Immature natural killer cell (primary cell): ENCODE results near the gene DPP6. TPM values are rescaled to one million over a fixed set of nuclear protein-coding genes. Genes with fewer than 3 reads are reported as not detected.

Experiments
- DNase-seq, 3 donors: peaks; one replicate each; pipeline ENCODE4 v3.0.0; 2022; ENCODE audit warnings: mixed read lengths in 1 of 3
- H3K27ac Mint-ChIP-seq, 6 donors: one replicate each; pipeline ENCODE4 v1.8.0; 2020; ENCODE audit warnings: mixed read lengths in 6 of 6, mild to moderate bottlenecking in 5 of 6, inconsistent platforms in 4 of 6, moderate library complexity in 3 of 6
- H3K27me3 Mint-ChIP-seq, 3 donors: one replicate each; pipeline ENCODE4 v1.8.0; 2020 to 2021; ENCODE audit warnings: low read depth in 3 of 3, mild to moderate bottlenecking in 3 of 3, mixed read lengths in 3 of 3, moderate library complexity in 3 of 3, inconsistent platforms in 1 of 3
- H3K36me3 Mint-ChIP-seq, 3 donors: one replicate each; pipeline ENCODE4 v1.8.0; 2020; ENCODE audit warnings: mixed read lengths in 3 of 3, inconsistent platforms in 2 of 3, mild to moderate bottlenecking in 2 of 3
- H3K4me1 Mint-ChIP-seq, 2 donors: one replicate each; pipeline ENCODE4 v1.8.0; 2020; ENCODE audit warnings: inconsistent platforms in 2 of 2, mild to moderate bottlenecking in 2 of 2, mixed read lengths in 2 of 2, moderate library complexity in 1 of 2
- H3K4me3 Mint-ChIP-seq, 5 donors: one replicate each; pipeline ENCODE4 v1.8.0; 2020; ENCODE audit warnings: mild to moderate bottlenecking in 5 of 5, mixed read lengths in 5 of 5, inconsistent platforms in 3 of 5, moderate library complexity in 3 of 5
- H3K9me3 Mint-ChIP-seq, 6 donors: one replicate each; pipeline ENCODE4 v1.8.0; 2020; ENCODE audit warnings: mild to moderate bottlenecking in 6 of 6, mixed read lengths in 6 of 6, inconsistent platforms in 4 of 6, moderate library complexity in 3 of 6
- polyA plus RNA-seq, 3 donors: library from polyadenylated mRNA; unstranded; fragments of 300-500 nt; fragmentation: Illumina TruSeq; gene quantifications; one replicate each; pipeline ENCODE4 v1.2.3, GENCODE V29; 2021

DPP6 gene
- polyA plus RNA-seq, 3 donors from 2014 or later: not detected

GRCh38 chr7:154480817-154481216 is 428.6 kb downstream of the DPP6 start:
- Mint-ChIP-seq H3K9me3 (peaks cover 0 to 14% (median 3%) of the 10 kb centered on the region in 6 donors), H3K4me3 (no peak overlapping the region), H3K36me3 (no peaks in the 10 kb centered on the region), H3K27ac (no peak overlapping the region), H3K27me3 (no peaks in the 10 kb centered on the region), H3K4me1 (no peaks in the 10 kb centered on the region)
- no peak for DNase-seq

GRCh38 chr7:154482863-154483262 is 430.7 kb downstream of the DPP6 start:
- H3K4me3 Mint-ChIP-seq: no peak overlapping the region
- no peak for DNase-seq
- H3K27ac Mint-ChIP-seq: no peak overlapping the region
- H3K4me1 Mint-ChIP-seq: no peaks in the 10 kb centered on the region
- peaks cover 0 to 19% (median 6%) of the 10 kb centered on the region in 6 donors for H3K9me3 Mint-ChIP-seq
- no peaks in the 10 kb centered on the region for H3K36me3 Mint-ChIP-seq
- no peaks in the 10 kb centered on the region for H3K27me3 Mint-ChIP-seq

- Mint-ChIP-seq H3K27ac (no peak overlapping the region), H3K27me3 (no peaks in the 10 kb centered on the region), H3K9me3 (peaks cover 3 to 28% (median 9%) of the 10 kb centered on the region in 6 donors), H3K36me3 (no peaks in the 10 kb centered on the region), H3K4me1 (no peaks in the 10 kb centered on the region), H3K4me3 (no peak overlapping the region)
- no peak for DNase-seq
These were observed 432.2 kb downstream of the DPP6 start for GRCh38 chr7:154484406-154484805.

- Mint-ChIP-seq H3K9me3 (peaks cover 5 to 33% (median 9%) of the 10 kb centered on the region in 6 donors), H3K4me1 (no peaks in the 10 kb centered on the region), H3K4me3 (no peak overlapping the region), H3K36me3 (no peaks in the 10 kb centered on the region), H3K27ac (no peak overlapping the region), H3K27me3 (no peaks in the 10 kb centered on the region)
- DNase-seq: no peak
These were observed 432.7 kb downstream of the DPP6 start for GRCh38 chr7:154484943-154485342.

- Mint-ChIP-seq H3K27me3 (no peaks in the 10 kb centered on the region), H3K27ac (no peak overlapping the region), H3K9me3 (peaks cover 2 to 37% (median 15%) of the 10 kb centered on the region in 6 donors), H3K4me1 (no peaks in the 10 kb centered on the region), H3K36me3 (peaks cover 0 to 3% (median 0%) of the 10 kb centered on the region in 3 donors), H3K4me3 (no peak overlapping the region)
- DNase-seq: no peak
These were observed 437.7 kb downstream of the DPP6 start for GRCh38 chr7:154489897-154490296.

GRCh38 chr7:154493594-154493993 is 441.4 kb downstream of the DPP6 start:
- no peak overlapping the region for H3K27ac Mint-ChIP-seq
- peaks cover 0 to 3% (median 0%) of the 10 kb centered on the region in 3 donors for H3K36me3 Mint-ChIP-seq
- no peak for DNase-seq
- peaks cover 4 to 33% (median 8%) of the 10 kb centered on the region in 6 donors for H3K9me3 Mint-ChIP-seq
- no peaks in the 10 kb centered on the region for H3K4me1 Mint-ChIP-seq
- no peak overlapping the region for H3K4me3 Mint-ChIP-seq
- no peaks in the 10 kb centered on the region for H3K27me3 Mint-ChIP-seq

- Mint-ChIP-seq H3K9me3 (peaks cover 4 to 43% (median 8%) of the 10 kb centered on the region in 6 donors), H3K36me3 (no peaks in the 10 kb centered on the region), H3K4me1 (no peaks in the 10 kb centered on the region), H3K4me3 (no peak overlapping the region), H3K27me3 (no peaks in the 10 kb centered on the region), H3K27ac (no peak overlapping the region)
- DNase-seq: no peak
These were observed 445.6 kb downstream of the DPP6 start for GRCh38 chr7:154497751-154498150.

- H3K9me3 Mint-ChIP-seq: peaks cover 2 to 21% (median 4%) of the 10 kb centered on the region in 6 donors
- DNase-seq: no peak
These were observed 451.9 kb downstream of the DPP6 start for GRCh38 chr7:154503962-154504550.

GRCh38 chr7:154504918-154505317 is 452.7 kb downstream of the DPP6 start:
- peaks cover 0 to 1% (median 0%) of the 10 kb centered on the region in 3 donors for H3K27me3 Mint-ChIP-seq
- no peak overlapping the region for H3K27ac Mint-ChIP-seq
- H3K4me1 Mint-ChIP-seq: no peaks in the 10 kb centered on the region
- H3K4me3 Mint-ChIP-seq: no peak overlapping the region
- H3K36me3 Mint-ChIP-seq: no peaks in the 10 kb centered on the region
- DNase-seq: no peak
- peaks cover 2 to 20% (median 5%) of the 10 kb centered on the region in 6 donors for H3K9me3 Mint-ChIP-seq

More at GRCh38 chr7:154503962-154504550, 451.9 kb downstream of the DPP6 start:
- H3K4me3 Mint-ChIP-seq: no peak overlapping the region
- H3K36me3 Mint-ChIP-seq: no peaks in the 10 kb centered on the region
- no peaks in the 10 kb centered on the region for H3K4me1 Mint-ChIP-seq
- H3K27me3 Mint-ChIP-seq: peaks cover 0 to 1% (median 0%) of the 10 kb centered on the region in 3 donors
- no peak overlapping the region for H3K27ac Mint-ChIP-seq

- H3K36me3 Mint-ChIP-seq: no peaks in the 10 kb centered on the region
- DNase-seq: no peak
- no peak overlapping the region for H3K4me3 Mint-ChIP-seq
- H3K27ac Mint-ChIP-seq: no peak overlapping the region
- no peaks in the 10 kb centered on the region for H3K4me1 Mint-ChIP-seq
- peaks cover 2 to 16% (median 6%) of the 10 kb centered on the region in 6 donors for H3K9me3 Mint-ChIP-seq
- H3K27me3 Mint-ChIP-seq: peaks cover 0 to 1% (median 0%) of the 10 kb centered on the region in 3 donors
These were observed 453.2 kb downstream of the DPP6 start for GRCh38 chr7:154505362-154505761.

GRCh38 chr7:154509192-154509591 is 457.0 kb downstream of the DPP6 start:
- Mint-ChIP-seq H3K4me1 (no peaks in the 10 kb centered on the region), H3K27ac (no peak overlapping the region), H3K27me3 (peaks cover 0 to 1% (median 0%) of the 10 kb centered on the region in 3 donors), H3K4me3 (no peak overlapping the region), H3K36me3 (no peaks in the 10 kb centered on the region), H3K9me3 (peaks cover 0 to 11% (median 3%) of the 10 kb centered on the region in 6 donors)
- no peak for DNase-seq

GRCh38 chr7:154512121-154512833 is 460.1 kb downstream of the DPP6 start:
- no peaks in the 10 kb centered on the region for H3K4me1 Mint-ChIP-seq
- no peak for DNase-seq
- peaks cover 0 to 15% (median 6%) of the 10 kb centered on the region in 6 donors for H3K9me3 Mint-ChIP-seq
- no peak overlapping the region for H3K27ac Mint-ChIP-seq
- no peaks in the 10 kb centered on the region for H3K36me3 Mint-ChIP-seq
- H3K27me3 Mint-ChIP-seq: no peaks in the 10 kb centered on the region
- no peak overlapping the region for H3K4me3 Mint-ChIP-seq

GRCh38 chr7:154517768-154518167 is 465.6 kb downstream of the DPP6 start:
- DNase-seq: no peak
- Mint-ChIP-seq H3K36me3 (peaks cover 0 to 2% (median 0%) of the 10 kb centered on the region in 3 donors), H3K27me3 (no peaks in the 10 kb centered on the region), H3K9me3 (peaks cover 2 to 34% (median 7%) of the 10 kb centered on the region in 6 donors), H3K27ac (no peak overlapping the region), H3K4me1 (no peaks in the 10 kb centered on the region), H3K4me3 (no peak overlapping the region)

GRCh38 chr7:154519229-154519628 is 467.0 kb downstream of the DPP6 start:
- Mint-ChIP-seq H3K36me3 (peaks cover 0 to 2% (median 0%) of the 10 kb centered on the region in 3 donors), H3K27ac (no peak overlapping the region)

More at GRCh38 chr7:154519229-154519628, 467.0 kb downstream of the DPP6 start:
- no peaks in the 10 kb centered on the region for H3K4me1 Mint-ChIP-seq
- no peak overlapping the region for H3K4me3 Mint-ChIP-seq
- H3K9me3 Mint-ChIP-seq: peaks cover 3 to 38% (median 12%) of the 10 kb centered on the region in 6 donors
- DNase-seq: no peak
- no peaks in the 10 kb centered on the region for H3K27me3 Mint-ChIP-seq
